NCI-H2029 (cell line): ENCODE data around the gene TRIM44.
"Not testable (repeated sequence)": the region's sequence is repeated elsewhere in the genome, so short reads cannot be mapped to it uniquely, and the experiment has no call there.

ENCODE experiments used
- DNase-seq: peaks from one replicate; lab custom pipeline; 2025; lab: John Stamatoyannopoulos, UW

TRIM44 gene

GRCh38 chr11:35753573-35753972 lies 91.0 kb downstream of the TRIM44 start:
- DNase-seq: not testable (repeated sequence)

- DNase-seq: peak; percentile 37
These were observed 97.4 kb downstream of the TRIM44 start for GRCh38 chr11:35759951-35760350.

- DNase-seq: no peak
These were observed 99.3 kb downstream of the TRIM44 start for GRCh38 chr11:35761899-35762298.

DNA sequence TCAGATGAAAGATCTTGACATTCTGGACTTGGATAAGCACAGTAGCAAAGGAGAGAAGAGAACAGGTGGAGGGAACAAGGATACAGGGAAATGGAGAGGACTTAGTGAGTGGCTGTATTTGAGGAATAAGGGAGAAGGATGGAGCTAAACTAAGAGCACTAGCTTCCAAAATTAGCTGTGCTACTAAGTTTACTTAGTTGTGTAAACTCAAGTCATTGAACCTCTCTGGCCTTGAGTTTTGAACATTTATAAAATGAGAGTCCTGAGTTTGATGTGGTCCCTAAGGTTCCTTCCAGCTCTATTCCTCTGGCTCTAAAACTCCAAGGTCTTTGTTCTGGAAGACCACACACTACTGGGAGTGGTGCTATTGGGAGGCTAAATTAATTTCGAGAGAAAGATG lies 100.7 kb downstream of the TRIM44 start:
- no peak for DNase-seq

DNA sequence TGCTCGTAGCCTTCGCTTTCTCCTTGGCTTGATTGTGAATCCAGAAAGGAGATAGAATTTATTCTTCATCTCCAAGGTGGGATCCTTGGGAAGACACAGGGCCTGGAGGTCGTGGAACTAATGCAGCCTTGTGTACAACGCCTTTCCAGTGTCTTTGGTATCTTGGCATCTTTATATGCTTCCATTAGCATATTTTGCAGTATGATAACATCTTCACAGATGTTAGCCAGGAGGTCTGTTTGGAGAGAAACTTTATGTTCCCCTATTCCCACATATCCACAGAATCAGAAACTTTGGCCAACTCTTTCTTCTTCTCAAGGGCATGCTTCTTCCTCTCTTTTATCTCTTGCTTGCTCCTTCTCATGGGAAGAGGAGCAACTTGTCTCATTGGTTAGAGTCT lies 101.2 kb downstream of the TRIM44 start:
- DNase-seq: no peak

- DNase-seq: no peak
These were observed 101.8 kb downstream of the TRIM44 start for GRCh38 chr11:35764417-35764816.

DNA sequence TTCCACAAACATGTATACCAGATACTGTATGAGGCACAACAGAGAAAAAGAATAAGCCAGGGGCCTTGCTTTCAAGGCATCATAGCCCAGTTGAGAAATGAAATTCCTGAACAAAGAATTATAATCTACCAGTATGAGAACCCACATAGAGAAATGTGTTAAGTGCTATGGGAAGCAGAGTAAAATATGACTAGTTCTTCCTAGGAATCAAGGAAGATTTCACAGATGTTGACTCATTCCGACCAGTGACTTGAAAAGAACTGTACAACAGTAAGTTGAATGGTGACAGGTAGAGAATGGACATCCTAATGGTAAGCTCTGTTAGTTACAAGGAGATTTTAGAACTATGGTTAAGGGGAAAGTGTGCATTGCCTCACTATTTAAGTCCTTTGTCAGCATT lies 102.6 kb downstream of the TRIM44 start:
- DNase-seq: no peak

DNA sequence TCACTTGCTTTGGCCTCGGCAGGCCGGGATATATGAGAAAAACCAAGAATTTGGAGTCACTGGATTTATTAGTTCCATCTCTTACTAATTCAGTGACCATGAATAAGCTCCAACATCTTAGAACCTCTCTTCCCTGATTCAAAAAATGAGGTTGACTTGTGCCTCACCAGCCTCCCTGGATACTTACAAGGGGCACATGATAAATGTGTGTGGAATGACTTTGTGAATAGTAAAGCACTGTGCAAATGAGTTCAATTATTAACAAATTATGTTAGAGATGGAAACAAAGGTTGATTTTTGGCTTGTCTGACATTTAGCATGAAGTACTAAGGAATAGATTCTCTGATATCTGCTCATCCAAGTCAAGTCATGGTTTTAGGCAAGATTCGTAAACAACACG lies 104.1 kb downstream of the TRIM44 start:
- no peak for DNase-seq

DNA sequence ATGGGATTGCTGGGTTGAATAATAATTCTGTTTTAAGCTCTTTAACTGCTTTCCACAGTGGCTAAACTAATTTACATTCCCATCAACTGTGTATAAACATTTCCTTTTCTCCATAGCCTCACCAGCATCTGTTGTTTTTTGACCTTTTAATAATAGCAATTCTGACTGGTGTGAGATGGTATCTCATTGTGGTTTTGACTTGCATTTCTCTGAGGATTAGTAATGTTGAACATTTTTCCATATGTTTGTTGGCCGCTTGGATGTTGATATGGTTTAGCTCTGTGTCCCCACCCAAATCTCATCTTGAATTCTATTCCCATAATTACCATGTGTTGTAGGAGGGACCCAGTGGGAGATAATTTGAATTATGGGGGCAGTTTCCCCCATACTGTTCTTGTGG lies 107.8 kb downstream of the TRIM44 start:
- not testable (repeated sequence) for DNase-seq

GRCh38 chr11:35771722-35772121 lies 109.1 kb downstream of the TRIM44 start:
- no peak for DNase-seq

DNA sequence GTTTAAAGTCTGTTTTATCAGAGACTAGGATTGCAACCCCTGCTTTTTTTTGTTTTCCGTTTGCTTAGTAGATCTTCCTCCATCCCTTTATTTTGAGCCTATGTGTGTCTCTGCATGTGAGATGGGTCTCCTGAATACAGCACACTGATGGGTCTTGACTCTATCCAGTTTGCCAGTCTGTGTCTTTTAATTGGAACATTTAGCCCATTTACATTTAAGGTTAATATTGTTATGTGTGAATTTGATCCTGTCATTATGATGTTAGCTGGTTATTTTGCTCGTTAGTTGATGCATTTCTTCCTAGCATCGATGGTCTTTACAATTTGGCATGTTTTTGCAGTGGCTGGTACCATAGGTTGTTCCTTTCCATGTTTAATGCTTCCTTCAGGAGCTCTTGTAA lies 114.7 kb downstream of the TRIM44 start:
- DNase-seq: not testable (repeated sequence)

- DNase-seq: peak; percentile 28
These were observed 116.4 kb downstream of the TRIM44 start for GRCh38 chr11:35778943-35779342.

GRCh38 chr11:35779409-35779808 lies 116.8 kb downstream of the TRIM44 start:
- DNase-seq: no peak

GRCh38 chr11:35780951-35781860 lies 118.6 kb downstream of the TRIM44 start:
- DNase-seq: no peak

- DNase-seq: no peak
These were observed 119.4 kb downstream of the TRIM44 start for GRCh38 chr11:35781861-35782470.

DNA sequence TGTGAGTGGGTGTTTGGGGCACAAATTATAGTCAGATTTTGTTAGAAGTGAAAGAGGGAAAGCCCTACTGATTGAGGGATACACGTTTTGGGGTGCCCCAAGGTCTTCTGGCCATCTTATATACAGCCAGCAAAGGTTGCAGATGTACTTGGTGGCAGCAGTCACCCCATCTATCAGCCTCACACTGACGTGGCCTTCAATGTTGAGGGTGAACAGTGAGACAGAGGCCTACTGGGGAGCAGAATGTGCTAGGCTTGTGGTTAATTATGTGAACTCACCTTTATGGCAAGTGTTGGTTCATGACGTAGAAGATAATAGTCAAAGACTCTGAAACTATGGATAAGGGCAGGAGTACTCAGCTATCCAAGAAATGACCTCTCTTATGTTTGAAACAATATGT lies 121.2 kb downstream of the TRIM44 start:
- DNase-seq: no peak

DNA sequence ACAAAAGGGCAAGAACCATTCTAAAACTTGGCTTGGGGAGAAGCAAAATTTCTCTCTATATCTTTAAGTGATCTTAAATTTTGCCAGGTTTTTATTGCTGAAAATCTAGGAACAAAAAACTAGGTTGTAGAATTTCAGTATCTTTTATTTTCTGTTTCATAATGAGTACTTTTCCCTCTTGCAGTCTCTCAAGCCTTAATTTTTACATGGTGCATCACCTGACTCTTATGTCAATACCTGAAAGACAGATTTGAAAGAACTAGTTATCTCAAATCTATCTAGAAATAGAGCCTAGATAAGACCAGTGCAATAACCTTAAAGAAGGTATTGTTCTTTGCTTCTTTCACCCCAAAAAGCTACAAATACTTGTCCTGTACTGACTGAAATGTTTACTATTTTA lies 122.1 kb downstream of the TRIM44 start:
- DNase-seq: no peak

GRCh38 chr11:35785287-35786167 lies 123.0 kb downstream of the TRIM44 start:
- no peak for DNase-seq

GRCh38 chr11:35786188-35786587 lies 123.6 kb downstream of the TRIM44 start:
- DNase-seq: no peak

- no peak for DNase-seq
These were observed 124.5 kb downstream of the TRIM44 start for GRCh38 chr11:35787013-35787504.

GRCh38 chr11:35787626-35788025 lies 125.1 kb downstream of the TRIM44 start:
- no peak for DNase-seq
